A549 (cell line): ENCODE data around the gene CBFA2T3. TPM values are rescaled to one million over a fixed set of nuclear protein-coding genes. Genes with fewer than 3 reads are reported as not detected.

Experiments used
- ATAC-seq, 2 experiments: fragments of 200-7000 bp in 1 of 2; fragments of >200 bp in 1 of 2; cut with Nextera tagmentation in 1 of 2; cut with Tn5 transposase in 1 of 2; 3 replicates each; pipeline versions ENCODE4 v1.8.0 to v1.9.1; 2018 to 2020; ENCODE audit warnings: mild to moderate bottlenecking in 1 of 2, moderate library complexity in 1 of 2
- CTCF ChIA-PET: fragments of 300-600 bp; sonication (Branson Sonifier 250); formaldehyde crosslinking; extraction: SDS; loops from one replicate; lab custom pipeline; 2021; ENCODE audit warnings: antibody characterized with exemption, inconsistent platforms; lab: Yijun Ruan, JAX
- POLR2A ChIA-PET: fragments of 350-600 bp; formaldehyde crosslinking; extraction: SDS; loops from one replicate; lab custom pipeline; 2021; ENCODE audit warnings: antibody characterized with exemption, inconsistent platforms; lab: Yijun Ruan, JAX
- DNase-seq, 2 experiments: peaks; one replicate each; pipeline versions ENCODE4 v3.0.0 to v3.0.0-alpha.2; 2011 to 2016; ENCODE audit warnings: low read depth in 1 of 2, low spot score in 1 of 2
- FAIRE-seq: peaks from 2 replicates; lab custom pipeline; 2011; peaks lifted over from hg19 to GRCh38; lab: Jason Lieb, UNC
- H3K27ac ChIP-seq, 2 experiments: fragments of >200 bp; sonication (Bioruptor Twin); formaldehyde crosslinking; 3 replicates each; pipeline ENCODE4 v1.5.1; 2016 to 2017
- H3K4me1 ChIP-seq: fragments of >200 bp; sonication (Bioruptor Twin); formaldehyde crosslinking; 3 replicates; pipeline ENCODE4 v1.6.1; 2016
- H3K4me2 ChIP-seq: fragments of >200 bp; sonication (Bioruptor Twin); formaldehyde crosslinking; 3 replicates; pipeline ENCODE4 v1.6.1; 2016
- H3K4me3 ChIP-seq: fragments of >200 bp; sonication (Bioruptor Twin); formaldehyde crosslinking; 3 replicates; pipeline ENCODE4 v1.5.1; 2016
- H3K9me3 ChIP-seq: fragments of >200 bp; sonication (Bioruptor Twin); formaldehyde crosslinking; 3 replicates; pipeline ENCODE4 v1.6.1; 2016
- BCL3 ChIP-seq: fragments of >200 bp; sonication (Bioruptor Twin); formaldehyde crosslinking; IDR thresholded peaks from 3 replicates; pipeline ENCODE4 v1.6.1; 2016
- BHLHE40 ChIP-seq: IDR thresholded peaks from 2 replicates; pipeline ENCODE4 v1.6.1; 2012; ENCODE audit warnings: low read depth, low read length, inconsistent platforms
- CEBPB ChIP-seq, 2 experiments: fragments of >200 bp in 1 of 2; sonication (Bioruptor Twin) in 1 of 2; formaldehyde crosslinking in 1 of 2; IDR thresholded peaks; 2 replicates each; pipeline ENCODE4 v1.6.1; 2012 to 2016
- CHD2 ChIP-seq: fragments of 150-350 bp; IDR thresholded peaks from 2 replicates; pipeline ENCODE4 v1.6.1; 2014; ENCODE audit warnings: low read length; ENCODE audit not compliant: partially characterized antibody
- CHD4 ChIP-seq: fragments of 200-600 bp; sonication (generic); IDR thresholded peaks from 2 replicates; pipeline ENCODE4 v1.6.1; 2016; ENCODE audit warnings: antibody characterized with exemption, mild to moderate bottlenecking, borderline replicate concordance
- CTCF ChIP-seq: fragments of >200 bp; sonication (Bioruptor Twin); formaldehyde crosslinking; IDR thresholded peaks from 3 replicates; pipeline ENCODE4 v1.5.1; 2016
- EP300 ChIP-seq, 2 experiments: fragments of >200 bp; sonication (Bioruptor Twin); formaldehyde crosslinking; IDR thresholded peaks; 2 replicates in 1 of 2; 3 replicates in 1 of 2; pipeline ENCODE4 v1.6.1; 2016 to 2017
- ESRRA ChIP-seq: fragments of 150-350 bp; IDR thresholded peaks from 2 replicates; pipeline ENCODE4 v1.6.1; 2014; ENCODE audit warnings: mild to moderate bottlenecking, low read length, borderline replicate concordance
- HOXB13 ChIP-seq: fragments of 250-450 bp; sonication (Bioruptor Pico); IDR thresholded peaks from 2 replicates; pipeline ENCODE4 v1.5.0; 2020; ENCODE audit warnings: low read depth, mild to moderate bottlenecking, moderate library complexity
- HOXB5 ChIP-seq: fragments of 250-450 bp; sonication (Bioruptor Pico); IDR thresholded peaks from 2 replicates; pipeline ENCODE4 v1.5.0; 2020; ENCODE audit warnings: mild to moderate bottlenecking, moderate library complexity
- KDM5A ChIP-seq: fragments of 200-600 bp; sonication (generic); IDR thresholded peaks from 2 replicates; pipeline ENCODE4 v1.6.1; 2016; ENCODE audit warnings: antibody characterized with exemption, mild to moderate bottlenecking
- MAX ChIP-seq: IDR thresholded peaks from 2 replicates; pipeline ENCODE4 v1.6.1; 2012
- MAZ ChIP-seq: fragments of 150-350 bp; IDR thresholded peaks from 2 replicates; pipeline ENCODE4 v1.6.1; 2014; ENCODE audit warnings: antibody characterized with exemption, low read depth, low read length, borderline replicate concordance
- NFE2L2 ChIP-seq: fragments of 150-350 bp; conservative IDR thresholded peaks from 2 replicates; pipeline ENCODE4 v1.6.1; 2014; ENCODE audit warnings: low read length
- PHF8 ChIP-seq: fragments of 200-600 bp; sonication (generic); IDR thresholded peaks from 2 replicates; pipeline ENCODE4 v1.6.1; 2016; ENCODE audit warnings: low read depth, mild to moderate bottlenecking, antibody characterized with exemption, moderate library complexity, borderline replicate concordance
- POLR2A ChIP-seq: IDR thresholded peaks from 2 replicates; pipeline ENCODE4 v1.6.1; 2012; ENCODE audit warnings: mild to moderate bottlenecking, low read length
- RARB ChIP-seq: fragments of 250-450 bp; sonication (Bioruptor Pico); IDR thresholded peaks from 2 replicates; pipeline ENCODE4 v1.8.0; 2021; ENCODE audit warnings: mild to moderate bottlenecking, moderate library complexity
- RFX5 ChIP-seq: fragments of 450-650 bp; IDR thresholded peaks from 2 replicates; pipeline ENCODE4 v1.7.1; 2014; ENCODE audit warnings: antibody characterized with exemption, mild to moderate bottlenecking, moderate library complexity
- RNF2 ChIP-seq: fragments of 200-600 bp; sonication (generic); IDR thresholded peaks from 2 replicates; pipeline ENCODE4 v1.6.1; 2016; ENCODE audit warnings: low read depth, mild to moderate bottlenecking, antibody characterized with exemption, moderate library complexity, borderline replicate concordance
- ZC3H11A ChIP-seq: fragments of 450-650 bp; IDR thresholded peaks from 2 replicates; pipeline ENCODE4 v1.6.1; 2014; ENCODE audit warnings: antibody characterized with exemption, mild to moderate bottlenecking
- ZSCAN20 ChIP-seq: fragments of 250-450 bp; sonication (Bioruptor Pico); IDR thresholded peaks from 2 replicates; pipeline ENCODE4 v1.8.0; 2022; ENCODE audit warnings: mild to moderate bottlenecking, moderate library complexity
- WGBS: methylation state at CpG from one replicate; pipeline ENCODE4 v1.1.6; 2017; ENCODE audit errors: missing lambda C conversion rate; 5-methylcytosine and 5-hydroxymethylcytosine counted together
- polyA plus RNA-seq, 4 experiments: library from polyadenylated mRNA; depleted of rRNA in 3 of 4; stranded (reverse); fragments of >200 nt; fragmentation: RNase III in 1 of 4; extraction: RNeasy Plus Mini Kit Qiagen cat#74134 plus additional on column Dnase treatment in 1 of 4; gene quantifications; 2 replicates in 3 of 4; 3 replicates in 1 of 4; pipeline ENCODE4 v1.2.3, GENCODE V29; 2011 to 2017

Gene CBFA2T3
- polyA plus RNA-seq, 2 of the 4 experiments (the other 2 are of a cell fraction) = 0.08 TPM; not detected in 1

GRCh38 chr16:88934066-88934667 is 42.8 kb downstream of the CBFA2T3 start:
- no peak for ATAC-seq
- no peak for FAIRE-seq
- ChIA-PET POLR2A (no interaction called here), CTCF (interaction anchor here (0.7 to 1.2 kb wide), 2 partner anchors 118 to 233 kb away, joined by 3 read pairs; no protein-coding TSS in a partner anchor)
- Histone ChIP-seq H3K4me2 (no peak overlapping the region), H3K27ac (no peak overlapping the region), H3K4me3 (no peak overlapping the region), H3K4me1 (no peaks in the 10 kb centered on the region), H3K9me3 (no peaks in the 10 kb centered on the region)
- 65% methylated on average over 23 of the region's 33 CpGs for WGBS
- DNase-seq = no peak
- no peak for TF ChIP-seq CTCF
- no peak for TF ChIP-seq KDM5A
- TF ChIP-seq POLR2A = no peak
- no peak for TF ChIP-seq RNF2
- TF ChIP-seq CHD4 = no peak
- TF ChIP-seq EP300 (IDR thresholded peaks at IDR 0.05) = no peak
- TF ChIP-seq MAX = no peak

GRCh38 chr16:88932929-88933328 is 44.1 kb downstream of the CBFA2T3 start:
- no peak for ATAC-seq
- Histone ChIP-seq H3K27ac (no peak overlapping the region), H3K4me1 (no peaks in the 10 kb centered on the region), H3K9me3 (no peaks in the 10 kb centered on the region), H3K4me3 (no peak overlapping the region), H3K4me2 (no peak overlapping the region)
- DNase-seq = no peak
- 53% methylated on average over 17 of the region's 17 CpGs for WGBS
- no peak for FAIRE-seq
- POLR2A ChIA-PET = interaction anchor here (0.6 kb wide), 1 partner anchor 232 kb away, joined by 3 read pairs; no protein-coding TSS in a partner anchor
- no peak for TF ChIP-seq ZSCAN20 (CRISPR knock-in tag)
- no peak for TF ChIP-seq PHF8
- CTCF ChIA-PET = interaction anchor here (1.2 kb wide), 1 partner anchor 235 kb away, joined by 4 read pairs; no protein-coding TSS in a partner anchor

GRCh38 chr16:88931936-88932335 is 45.1 kb downstream of the CBFA2T3 start:
- no peaks in the 10 kb centered on the region for H3K9me3 ChIP-seq
- H3K4me2 ChIP-seq = no peak overlapping the region
- no peak for TF ChIP-seq HOXB13 (CRISPR knock-in tag)
- no peak for TF ChIP-seq RNF2
- no peak for TF ChIP-seq BHLHE40
- no peak for TF ChIP-seq NFE2L2
- no peak for TF ChIP-seq CHD2
- no peak for TF ChIP-seq EP300 (IDR thresholded peaks at IDR 0.05)
- TF ChIP-seq RARB (CRISPR knock-in tag) = no peak
- no peak for TF ChIP-seq ESRRA
- no peak for TF ChIP-seq HOXB5 (CRISPR knock-in tag)
- TF ChIP-seq RFX5 = no peak
- TF ChIP-seq, all 56 proteins: peak for 0
- no peak for DNase-seq
- no peak for FAIRE-seq
- POLR2A ChIA-PET = no interaction called here
- no peaks in the 10 kb centered on the region for H3K4me1 ChIP-seq
- no peak for ATAC-seq
- CTCF ChIA-PET = interaction anchor here (6.6 kb wide), 1 partner anchor 10 kb away, joined by 28 read pairs; no protein-coding TSS in a partner anchor
- H3K27ac ChIP-seq = no peak overlapping the region
- no peak overlapping the region for H3K4me3 ChIP-seq
- WGBS = 60% methylated on average over 10 of the region's 21 CpGs

GRCh38 chr16:88931373-88931900 is 45.6 kb downstream of the CBFA2T3 start:
- ATAC-seq = no peak

More at GRCh38 chr16:88931373-88931900, 45.6 kb downstream of the CBFA2T3 start:
- TF ChIP-seq BCL3 (no peak), MAZ (no peak), CEBPB (IDR thresholded peaks at IDR 0.05) (no peak), ZC3H11A (no peak)
- WGBS = 57% methylated on average over 11 of the region's 20 CpGs
- ChIA-PET POLR2A (no interaction called here), CTCF (interaction anchor here (6.6 kb wide), 1 partner anchor 11 kb away, joined by 28 read pairs; no protein-coding TSS in a partner anchor)
- FAIRE-seq = no peak
- Histone ChIP-seq H3K9me3 (no peaks in the 10 kb centered on the region), H3K4me3 (no peak overlapping the region), H3K4me1 (peaks cover 2% of the 10 kb centered on the region; the same call in 1 of the 3 replicates), H3K27ac (no peak overlapping the region), H3K4me2 (no peak overlapping the region)
- DNase-seq = no peak
